GM21447 (cell line): Measurements from ENCODE around the gene BABAM2.

Experiments
- ATAC-seq: cut with Tn5 transposase; IDR thresholded peaks from one replicate; pipeline ENCODE4 v1.9.1; 2021; ENCODE audit not compliant: unreplicated experiment

The BABAM2 gene

GRCh38 chr2:28350196-28350595 is 459.7 kb downstream of the BABAM2 start:
- ATAC-seq, result no peak

GRCh38 chr2:28350791-28351285 is 460.3 kb downstream of the BABAM2 start:
- ATAC-seq, result no peak

GRCh38 chr2:28351621-28352020 is 461.1 kb downstream of the BABAM2 start:
- peak; percentile 54 for ATAC-seq

GRCh38 chr2:28352104-28352503 is 461.6 kb downstream of the BABAM2 start:
- no peak for ATAC-seq

GRCh38 chr2:28352610-28353195 is 462.2 kb downstream of the BABAM2 start:
- ATAC-seq, result no peak

GRCh38 chr2:28354920-28355520 is 464.5 kb downstream of the BABAM2 start:
- no peak for ATAC-seq

- ATAC-seq, result no peak
Measured at GRCh38 chr2:28355521-28356094, 465.1 kb downstream of the BABAM2 start.

- no peak for ATAC-seq
Measured at GRCh38 chr2:28356095-28356911, 465.8 kb downstream of the BABAM2 start.

- ATAC-seq, result no peak
Measured at GRCh38 chr2:28357055-28357454, 466.5 kb downstream of the BABAM2 start.

- no peak for ATAC-seq
Measured at GRCh38 chr2:28357948-28358667, 467.6 kb downstream of the BABAM2 start.

GRCh38 chr2:28358668-28359201 is 468.2 kb downstream of the BABAM2 start:
- ATAC-seq, result no peak

GRCh38 chr2:28359222-28360057 is 468.9 kb downstream of the BABAM2 start:
- peak; percentile 80 for ATAC-seq

- no peak for ATAC-seq
Measured at GRCh38 chr2:28360058-28360717, 469.7 kb downstream of the BABAM2 start.

GRCh38 chr2:28360718-28361293 is 470.3 kb downstream of the BABAM2 start:
- no peak for ATAC-seq

- ATAC-seq, result no peak
Measured at GRCh38 chr2:28361991-28362710, 471.6 kb downstream of the BABAM2 start.

GRCh38 chr2:28362991-28363521 is 472.5 kb downstream of the BABAM2 start:
- ATAC-seq, result no peak

- no peak for ATAC-seq
Measured at GRCh38 chr2:28363686-28364280, 473.3 kb downstream of the BABAM2 start.

- no peak for ATAC-seq
Measured at GRCh38 chr2:28364610-28365009, 474.1 kb downstream of the BABAM2 start.
